HG02840 (cell line): Measurements from ENCODE around the gene NUSAP1.
"Not testable (repeated sequence)": the region's sequence is repeated elsewhere in the genome, so short reads cannot be mapped to it uniquely, and the experiment has no call there.

Experiments used
- ATAC-seq: cut with Tn5 transposase; IDR thresholded peaks from one replicate; pipeline ENCODE4 v1.9.1; 2021; ENCODE audit warnings: mild to moderate bottlenecking, moderate library complexity, moderate number of reproducible peaks; ENCODE audit not compliant: unreplicated experiment, low FRiP score

Gene NUSAP1, protein sequence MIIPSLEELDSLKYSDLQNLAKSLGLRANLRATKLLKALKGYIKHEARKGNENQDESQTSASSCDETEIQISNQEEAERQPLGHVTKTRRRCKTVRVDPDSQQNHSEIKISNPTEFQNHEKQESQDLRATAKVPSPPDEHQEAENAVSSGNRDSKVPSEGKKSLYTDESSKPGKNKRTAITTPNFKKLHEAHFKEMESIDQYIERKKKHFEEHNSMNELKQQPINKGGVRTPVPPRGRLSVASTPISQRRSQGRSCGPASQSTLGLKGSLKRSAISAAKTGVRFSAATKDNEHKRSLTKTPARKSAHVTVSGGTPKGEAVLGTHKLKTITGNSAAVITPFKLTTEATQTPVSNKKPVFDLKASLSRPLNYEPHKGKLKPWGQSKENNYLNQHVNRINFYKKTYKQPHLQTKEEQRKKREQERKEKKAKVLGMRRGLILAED

DNA sequence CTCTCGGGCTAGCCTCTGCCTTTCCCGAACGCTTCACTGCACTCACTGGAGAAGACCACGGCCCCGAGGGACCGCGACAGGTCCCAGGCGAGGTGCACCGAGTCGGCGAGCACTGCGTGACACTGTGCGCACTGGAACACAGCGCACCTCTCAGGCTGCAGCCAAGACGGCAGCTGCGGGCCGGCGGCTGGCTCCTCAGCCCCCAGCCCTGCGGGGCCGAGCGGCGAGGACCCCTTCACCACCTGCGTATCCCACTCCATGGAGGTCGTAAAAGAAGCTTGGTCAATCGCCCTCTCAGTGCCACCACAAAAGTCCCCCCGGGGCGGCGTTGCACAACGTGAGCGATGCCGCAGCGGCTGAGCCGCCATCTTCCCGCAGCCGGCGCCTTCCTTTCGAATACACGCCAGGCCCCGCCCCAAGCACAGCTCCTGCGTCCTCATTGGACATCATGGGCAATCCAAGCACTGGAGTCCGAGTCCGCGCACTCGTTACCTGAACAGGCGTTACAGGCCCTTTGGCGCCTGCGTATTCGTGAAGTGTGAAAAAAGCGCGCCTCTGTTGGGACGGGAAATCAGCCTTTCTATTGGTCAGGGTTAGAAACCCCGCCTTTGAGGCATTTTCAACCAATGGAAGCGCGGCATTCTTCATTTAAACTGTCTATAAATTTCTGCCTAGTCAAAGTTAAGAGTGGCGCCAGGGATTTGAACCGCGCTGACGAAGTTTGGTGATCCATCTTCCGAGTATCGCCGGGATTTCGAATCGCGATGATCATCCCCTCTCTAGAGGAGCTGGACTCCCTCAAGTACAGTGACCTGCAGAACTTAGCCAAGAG lies at the start of gene NUSAP1, which contains the start of gene OIP5:
NUSAP1 (plus strand) TSS at position 688 of the 832 bp plus-strand sequence; CDS start at position 765, 77 bp downstream.
OIP5 (minus strand) TSS at position 398 of the 832 bp plus-strand sequence; CDS start at position 368, 30 bp downstream.
- ATAC-seq, result peak; percentile 81

GRCh38 chr15:41282980-41283652 lies 49.6 kb upstream of the NUSAP1 start:
- ATAC-seq, result not testable (repeated sequence)

DNA sequence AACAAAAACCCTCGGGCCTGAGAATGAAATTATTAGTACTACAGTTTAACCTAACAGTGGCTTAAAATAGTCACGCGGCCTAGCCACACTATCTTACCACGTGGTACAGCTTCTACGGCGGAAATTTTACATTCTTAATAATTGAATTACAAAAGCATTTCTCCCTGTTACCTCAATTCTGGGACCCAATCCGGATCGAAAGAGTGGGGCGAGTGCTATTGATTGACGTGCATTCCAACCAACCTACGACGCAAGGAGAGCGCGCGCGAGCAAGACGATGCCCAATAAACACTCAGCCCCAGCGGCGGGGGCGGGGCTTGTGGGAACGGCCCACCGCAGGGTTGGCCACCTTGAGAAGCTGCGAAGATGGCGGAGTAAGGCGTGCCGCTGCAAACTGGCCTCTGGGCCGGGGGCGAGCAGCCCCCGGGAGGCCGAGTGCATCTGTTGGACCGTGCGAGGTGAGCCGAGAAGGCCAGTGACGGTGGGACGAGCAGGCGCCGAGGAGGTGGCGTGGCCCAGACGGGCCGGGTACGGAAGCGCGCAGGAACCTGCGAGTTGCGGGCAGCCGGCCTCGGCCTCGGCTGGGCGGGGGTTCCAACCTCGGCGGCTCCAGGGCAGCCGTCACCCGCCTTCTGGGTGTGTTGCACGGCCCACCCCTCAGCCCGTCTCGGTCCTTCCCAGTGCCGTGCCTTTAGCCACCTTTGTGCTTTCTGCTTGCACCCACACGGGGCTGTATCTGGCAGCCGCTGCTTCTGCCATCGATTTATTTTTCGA lies 48.8 kb upstream of the NUSAP1 start:
- ATAC-seq, result peak; percentile 94

- ATAC-seq, result no peak
Measured at GRCh38 chr15:41284427-41285177, 48.1 kb upstream of the NUSAP1 start.

GRCh38 chr15:41285285-41285684 lies 47.4 kb upstream of the NUSAP1 start:
- no peak for ATAC-seq

DNA sequence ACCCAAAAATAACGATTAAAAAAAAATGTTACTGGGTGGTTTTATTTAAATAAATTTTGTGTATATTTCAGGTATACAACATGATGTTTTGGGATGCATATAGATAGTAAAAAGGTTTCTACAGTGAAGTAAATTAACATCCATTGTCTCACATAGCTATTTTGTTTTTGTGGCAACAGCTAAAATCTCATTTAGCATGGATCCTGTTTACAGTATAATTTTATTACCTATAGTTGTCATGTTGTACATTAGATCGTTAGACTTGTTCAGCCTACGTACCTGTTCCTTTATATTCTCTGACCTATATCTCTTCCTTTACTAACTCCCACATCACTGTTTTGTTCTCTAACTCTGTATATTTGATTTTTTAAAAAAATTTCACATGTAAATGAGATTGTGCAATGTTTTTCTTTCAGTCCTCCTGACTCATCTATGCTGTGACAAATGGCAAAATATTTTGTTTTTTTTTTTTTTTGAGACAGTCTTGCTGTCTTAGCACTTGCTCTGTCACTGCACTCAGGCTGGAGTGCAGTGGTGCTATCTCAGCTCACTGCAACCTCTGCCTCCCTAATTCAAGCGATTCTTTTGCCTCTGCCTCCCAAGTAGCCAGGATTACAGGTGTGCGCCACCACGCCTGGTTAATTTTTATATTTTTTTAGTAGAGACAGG lies 45.9 kb upstream of the NUSAP1 start:
- no peak for ATAC-seq

GRCh38 chr15:41288464-41288863 lies 44.2 kb upstream of the NUSAP1 start:
- ATAC-seq, result no peak

GRCh38 chr15:41289953-41290352 lies 42.7 kb upstream of the NUSAP1 start:
- no peak for ATAC-seq

GRCh38 chr15:41291065-41291631 lies 41.5 kb upstream of the NUSAP1 start:
- peak; percentile 55 for ATAC-seq

GRCh38 chr15:41292521-41292920 lies 40.2 kb upstream of the NUSAP1 start:
- ATAC-seq, result no peak

DNA sequence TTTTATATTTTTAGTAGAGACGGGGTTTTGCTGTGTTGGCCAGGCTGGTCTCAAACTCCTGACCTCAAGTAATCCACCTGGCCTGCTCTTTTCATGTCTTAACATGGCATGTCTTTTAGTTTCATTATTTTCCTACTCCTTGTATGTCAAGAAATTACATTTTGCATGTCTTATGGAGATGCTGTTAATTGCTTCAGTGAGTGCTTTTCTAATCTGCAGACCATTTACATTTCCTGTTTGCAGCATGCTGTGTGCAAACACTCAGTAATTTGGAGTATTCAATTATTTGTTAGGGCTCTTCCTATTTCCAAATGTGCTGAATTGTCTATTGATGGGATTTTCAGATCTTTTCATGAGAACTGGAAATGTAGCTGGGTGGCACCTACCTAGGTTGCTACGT lies 31.5 kb upstream of the NUSAP1 start:
- not testable (repeated sequence) for ATAC-seq

DNA sequence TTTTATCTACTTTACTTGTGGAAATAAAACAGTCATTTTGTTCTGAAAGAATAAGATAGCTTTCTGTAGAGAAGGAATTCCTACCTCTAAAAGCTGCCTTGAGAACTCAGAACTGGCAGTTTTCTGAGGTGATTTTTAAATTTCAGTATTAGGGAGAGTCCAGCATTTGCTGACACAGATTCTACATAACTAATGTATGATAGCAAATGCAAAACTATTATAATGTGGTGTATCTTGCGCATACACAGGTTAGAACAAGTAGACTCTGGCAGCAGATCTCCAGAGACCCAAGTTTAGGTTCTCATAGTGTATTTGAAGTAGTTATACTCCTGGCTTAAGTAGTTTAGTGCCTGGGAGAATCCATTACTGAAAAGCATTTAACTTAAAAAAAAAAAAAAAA lies 31.1 kb upstream of the NUSAP1 start:
- ATAC-seq, result no peak

DNA sequence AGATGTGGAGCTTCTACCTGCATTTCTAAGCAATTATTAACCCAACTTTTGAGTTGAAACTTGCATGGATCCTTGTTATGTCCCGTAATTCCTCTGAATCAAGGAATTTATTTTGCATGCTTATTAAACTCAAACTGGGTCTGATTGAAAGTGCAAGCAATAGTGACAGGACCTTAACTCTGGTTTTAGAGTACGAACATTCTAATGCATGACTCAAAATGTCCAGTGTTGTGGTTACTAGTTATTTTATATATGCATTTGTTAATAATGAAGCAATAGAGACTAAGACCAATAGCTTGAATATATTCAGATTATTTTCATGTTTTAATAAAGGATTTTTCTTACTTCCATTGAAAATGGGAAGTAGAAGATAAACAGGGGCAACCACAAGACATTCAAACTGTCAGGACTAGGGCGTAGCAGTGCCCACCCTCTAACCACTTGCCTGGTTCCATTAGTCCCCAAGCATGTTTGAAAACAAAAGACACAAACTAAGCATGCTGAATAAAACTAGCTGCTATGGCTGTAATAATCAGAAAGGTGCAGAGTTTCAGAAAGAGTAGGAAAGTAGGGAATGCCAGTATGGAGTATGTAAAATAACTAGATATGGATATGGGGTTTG lies 28.4 kb upstream of the NUSAP1 start:
- no peak for ATAC-seq

DNA sequence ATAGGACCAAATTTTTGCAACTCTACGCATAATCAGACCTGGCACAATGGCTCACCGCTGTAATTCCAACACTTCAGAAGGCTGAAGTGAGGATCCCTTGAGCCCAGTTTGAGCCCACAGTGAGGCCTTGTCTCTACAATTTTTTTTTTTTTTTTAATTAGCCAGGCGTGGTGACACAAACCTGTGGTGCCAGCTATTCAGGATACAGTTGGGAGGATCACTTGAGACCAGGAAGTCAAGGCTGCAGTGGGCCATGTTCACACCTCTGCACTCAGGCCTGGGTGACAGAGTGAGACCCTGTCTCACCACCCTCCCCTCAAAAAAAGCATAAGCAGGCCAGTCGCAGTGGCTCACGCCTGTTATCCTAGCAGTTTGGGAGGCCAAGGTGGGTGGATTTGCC lies 25.0 kb upstream of the NUSAP1 start:
- no peak for ATAC-seq

- no peak for ATAC-seq
Measured at GRCh38 chr15:41309226-41309905, 23.3 kb upstream of the NUSAP1 start.

DNA sequence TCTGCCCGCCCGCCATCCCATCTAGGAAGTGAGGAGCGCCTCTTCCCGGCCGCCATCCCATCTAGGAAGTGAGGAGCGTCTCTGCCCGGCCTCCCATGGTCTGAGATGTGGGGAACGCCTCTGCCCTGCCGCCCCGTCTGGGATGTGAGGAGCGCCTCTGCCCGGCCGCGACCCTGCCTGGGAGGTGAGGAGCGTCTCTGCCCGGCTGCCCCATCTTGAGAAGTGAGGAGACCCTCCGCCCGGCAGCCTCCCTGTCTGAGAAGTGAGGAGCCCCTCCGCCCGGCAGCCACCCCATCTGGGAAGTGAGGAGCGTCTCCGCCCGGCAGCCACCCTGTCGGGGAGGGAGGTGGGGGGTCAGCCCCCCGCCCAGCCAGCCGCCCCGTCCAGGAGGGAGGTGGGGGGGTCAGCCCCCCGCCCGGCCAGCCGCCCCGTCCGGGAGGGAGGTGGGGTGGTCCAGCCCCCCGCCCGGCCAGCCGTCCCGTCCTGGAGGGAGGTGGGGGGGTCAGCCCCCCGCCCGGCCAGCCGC lies 11.8 kb upstream of the NUSAP1 start:
- not testable (repeated sequence) for ATAC-seq

- no peak for ATAC-seq
Measured at GRCh38 chr15:41323611-41324010, 9.1 kb upstream of the NUSAP1 start.
